ENCODE measurements around the gene SLC25A39. TPM values are rescaled to one million over a fixed set of nuclear protein-coding genes. Genes with fewer than 3 reads are reported as not detected.
"Not testable (repeated sequence)": the region's sequence is repeated elsewhere in the genome, so short reads cannot be mapped to it uniquely, and the experiment has no call there.

Gene SLC25A39
- total and polyA plus RNA-seq, 5 donors: 56.7 to 73.0 (median 68.2) TPM

DNA sequence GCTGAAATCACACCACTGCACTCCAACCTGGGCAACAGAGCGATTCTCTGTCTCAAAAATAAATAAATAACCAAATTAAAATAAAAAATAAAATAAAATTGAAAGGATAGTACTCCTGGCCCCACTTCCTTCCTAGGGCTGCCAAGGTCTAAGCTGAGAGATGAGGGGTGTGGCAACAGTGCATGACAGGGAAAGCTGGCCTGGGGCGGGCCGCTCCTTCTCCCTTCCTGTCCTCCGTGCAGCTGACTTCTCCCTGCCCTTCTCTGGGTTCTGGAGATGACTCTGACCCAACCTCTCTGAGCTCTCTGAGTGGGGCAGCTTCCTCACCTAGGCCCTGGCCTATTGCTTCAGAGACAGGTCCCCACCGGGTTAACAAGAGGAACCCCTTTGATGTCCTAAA lies 8.7 kb upstream of the SLC25A39 start:
- H3K27ac ChIP-seq (ENCODE audit: low read length): no peak overlapping the region
- H3K27me3 ChIP-seq (ENCODE audit: control insufficient read depth, insufficient read depth): no peaks in the 10 kb centered on the region
- no peak overlapping the region for H3K4me3 ChIP-seq (ENCODE audit: low read length)
- H3K4me1 ChIP-seq (ENCODE audit: control insufficient read depth, insufficient read depth, low read length): no peaks in the 10 kb centered on the region
- 60% methylated on average over 5 of the region's 5 CpGs for WGBS
- ATAC-seq: peak; percentile 44 to 56
- DNase-seq: peak in 1 of 3 donors; percentile 76
- intact Hi-C loops (cut with DNase I): loop anchor here in 1 of 4 donors (5.0 kb wide), 1 partner anchor 121 kb away; no protein-coding TSS in a partner anchor
- no peaks in the 10 kb centered on the region for H3K9me3 ChIP-seq (ENCODE audit: control insufficient read depth, low read length)

DNA sequence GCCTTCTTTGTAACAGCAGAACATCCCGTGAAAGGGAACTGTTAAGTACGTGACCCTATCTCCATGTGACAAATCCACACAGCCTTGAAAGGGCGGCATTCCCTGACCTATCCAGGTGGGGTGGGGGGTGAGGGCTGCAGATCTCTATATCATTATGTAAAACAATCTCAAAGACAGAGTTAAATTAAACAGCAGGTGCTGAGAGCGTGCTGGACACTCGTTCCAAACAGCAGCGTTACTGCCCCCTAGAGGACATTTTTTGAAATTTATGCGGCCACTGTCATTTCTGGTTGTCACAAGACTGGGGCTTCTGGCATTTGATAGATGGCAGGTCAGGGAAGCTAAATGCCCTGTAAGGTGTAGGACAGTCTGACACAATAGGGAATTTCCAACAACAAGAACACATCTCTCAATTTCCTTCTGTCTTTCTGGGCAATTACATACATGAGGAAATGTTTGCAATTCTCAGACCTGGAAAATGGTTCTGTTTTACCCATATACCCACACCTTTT lies 6.7 kb upstream of the SLC25A39 start:
- Histone ChIP-seq H3K9me3 (ENCODE audit: control insufficient read depth, low read length) (no peaks in the 10 kb centered on the region), H3K4me1 (ENCODE audit: control insufficient read depth, insufficient read depth, low read length) (no peaks in the 10 kb centered on the region), H3K27ac (ENCODE audit: low read length) (no peak overlapping the region), H3K27me3 (ENCODE audit: control insufficient read depth, insufficient read depth) (no peaks in the 10 kb centered on the region), H3K4me3 (ENCODE audit: low read length) (no peak overlapping the region)
- DNase-seq (peak in 2 of 3 donors; percentile 63 to 77), ATAC-seq (peak in 1 of 2 donors; percentile 9)
- WGBS: 0% methylated on average over 7 of the region's 7 CpGs
- intact Hi-C loops (cut with DNase I): loop anchor here in 1 of 4 donors (5.0 kb wide), 1 partner anchor 119 kb away; no protein-coding TSS in a partner anchor

DNA sequence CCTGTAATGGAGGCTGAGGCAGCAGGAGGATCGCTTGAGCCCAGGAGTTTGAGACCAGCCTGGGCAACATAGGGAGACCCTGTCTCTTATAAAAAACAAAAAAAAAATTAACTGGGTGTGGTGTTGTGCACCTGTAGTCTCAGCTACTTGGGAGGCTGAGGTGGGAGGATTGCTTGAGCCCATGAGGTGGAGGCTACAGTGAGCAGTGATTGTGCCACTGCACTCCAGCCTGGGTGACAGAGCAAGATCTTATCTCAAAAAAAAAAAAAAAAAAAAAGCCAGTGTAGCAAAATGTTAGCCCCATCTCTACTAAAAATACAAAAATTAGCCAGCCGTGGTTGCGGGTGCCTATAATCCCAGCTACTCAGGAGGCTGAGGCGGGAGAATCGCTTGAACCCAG lies 5.6 kb upstream of the SLC25A39 start:
- H3K27me3 ChIP-seq (ENCODE audit: control insufficient read depth, insufficient read depth); ATAC-seq; H3K27ac ChIP-seq (ENCODE audit: low read length); DNase-seq; H3K9me3 ChIP-seq (ENCODE audit: control insufficient read depth, low read length); H3K4me3 ChIP-seq (ENCODE audit: low read length); H3K4me1 ChIP-seq (ENCODE audit: control insufficient read depth, insufficient read depth, low read length): not testable (repeated sequence)
- WGBS: 91% methylated on average over 5 of the region's 5 CpGs
- intact Hi-C loops (cut with DNase I): loop anchor here in 1 of 4 donors (5.0 kb wide), 1 partner anchor 118 kb away; no protein-coding TSS in a partner anchor

DNA sequence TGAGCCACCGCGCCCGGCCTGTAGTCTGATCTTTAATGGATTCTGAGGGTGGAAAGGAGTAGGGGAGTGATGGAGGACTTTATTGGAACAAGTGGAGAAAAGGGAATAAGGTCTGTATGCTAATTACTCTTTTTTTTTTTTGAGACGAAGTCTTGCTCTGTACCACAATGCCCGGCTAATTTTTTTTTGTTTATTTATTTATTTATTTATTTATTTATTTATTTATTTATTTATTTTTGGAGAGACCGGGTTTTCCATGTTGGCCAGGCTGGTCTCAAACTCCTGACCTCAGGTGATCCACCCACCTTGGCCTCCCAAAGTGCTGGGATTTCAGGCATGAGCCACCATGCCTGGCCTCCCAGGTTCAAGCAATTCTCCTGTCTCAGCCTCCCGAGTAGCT lies 4.9 kb upstream of the SLC25A39 start:
- DNase-seq: peak in 1 of 3 donors; percentile 37
- ATAC-seq; H3K9me3 ChIP-seq (ENCODE audit: control insufficient read depth, low read length); H3K4me1 ChIP-seq (ENCODE audit: control insufficient read depth, insufficient read depth, low read length); H3K27ac ChIP-seq (ENCODE audit: low read length); H3K27me3 ChIP-seq (ENCODE audit: control insufficient read depth, insufficient read depth); H3K4me3 ChIP-seq (ENCODE audit: low read length): not testable (repeated sequence)
- intact Hi-C loops (cut with DNase I): loop anchor here in 1 of 4 donors (5.0 kb wide), 1 partner anchor 117 kb away; no protein-coding TSS in a partner anchor
- WGBS: 84% methylated on average over 7 of the region's 7 CpGs

DNA sequence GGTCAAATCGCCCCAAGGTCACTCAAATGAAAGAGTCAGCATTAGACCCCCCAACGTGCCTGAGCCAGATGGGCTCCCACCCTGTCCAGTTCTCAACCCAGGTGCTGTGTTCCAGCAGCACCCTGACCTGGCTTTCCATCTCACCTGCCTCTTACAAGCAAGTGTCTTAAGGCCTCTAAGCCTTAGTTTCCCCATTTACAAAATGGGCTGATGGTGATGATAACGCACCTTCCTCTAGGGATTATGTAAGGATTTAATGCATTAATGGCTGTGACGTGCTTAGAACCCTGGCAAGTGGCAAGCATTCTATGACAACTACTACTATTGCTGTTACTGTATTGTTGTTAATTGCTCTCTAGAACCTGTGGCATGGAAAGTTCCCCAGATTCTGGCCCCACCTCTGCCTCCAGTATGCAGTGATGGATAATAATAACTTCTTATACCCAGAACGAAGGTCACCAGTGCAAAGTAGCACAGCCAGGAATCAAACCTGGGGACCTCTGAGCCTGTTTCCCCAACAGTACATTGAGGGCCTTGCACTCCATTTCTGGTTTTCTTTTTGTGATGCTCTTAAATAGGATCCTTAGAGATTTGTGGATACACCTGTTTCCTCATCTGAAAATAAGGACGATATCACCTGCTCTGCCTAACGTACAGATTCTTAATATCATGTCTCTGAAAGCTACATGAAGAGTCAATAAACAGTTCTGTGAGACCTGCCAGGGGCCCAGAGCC lies 3.3 kb upstream of the SLC25A39 start:
- DNase-seq: no peak
- intact Hi-C loops (cut with DNase I): loop anchor here in 1 of 4 donors (5.0 kb wide), 1 partner anchor 116 kb away; no protein-coding TSS in a partner anchor
- ATAC-seq: no peak
- Histone ChIP-seq H3K27me3 (ENCODE audit: control insufficient read depth, insufficient read depth) (no peaks in the 10 kb centered on the region), H3K9me3 (ENCODE audit: control insufficient read depth, low read length) (no peaks in the 10 kb centered on the region), H3K4me3 (ENCODE audit: low read length) (no peak overlapping the region), H3K27ac (ENCODE audit: low read length) (no peak overlapping the region), H3K4me1 (ENCODE audit: control insufficient read depth, insufficient read depth, low read length) (no peaks in the 10 kb centered on the region)
- WGBS: 73% methylated on average over 7 of the region's 7 CpGs

DNA sequence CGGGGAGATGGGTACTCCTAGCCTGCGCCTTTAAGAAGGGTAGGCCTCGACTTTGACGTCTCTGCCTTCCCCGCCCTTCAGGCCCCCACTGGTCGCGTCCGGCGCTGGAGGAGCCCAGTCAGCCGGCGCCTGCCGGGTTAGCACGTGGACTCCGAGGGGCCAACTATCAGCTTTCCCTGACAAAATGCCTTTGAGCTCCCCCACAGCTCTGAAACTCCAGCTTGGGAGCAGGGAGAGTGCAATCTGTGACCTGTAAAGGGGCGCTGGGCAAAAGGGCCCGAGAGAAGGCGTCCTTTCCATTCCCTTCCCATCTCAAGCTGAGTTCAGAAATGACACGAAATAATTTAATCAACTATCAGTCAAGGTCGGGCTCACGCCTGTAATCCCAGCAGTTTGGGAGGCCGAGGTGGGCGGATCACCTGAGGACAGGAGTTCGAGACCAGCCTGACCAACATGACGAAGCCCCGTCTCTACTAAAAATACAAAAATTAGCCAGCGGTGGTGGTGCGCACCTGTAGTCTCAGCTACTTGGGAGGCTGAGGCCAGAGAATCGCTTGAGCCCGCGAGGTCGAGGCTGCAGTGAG lies 2.3 kb upstream of the SLC25A39 start:
- intact Hi-C loops (cut with DNase I): loop anchor here in 1 of 4 donors (5.0 kb wide), 1 partner anchor 115 kb away; no protein-coding TSS in a partner anchor
- Histone ChIP-seq H3K27ac (ENCODE audit: low read length) (peak overlapping the region; percentile 71), H3K4me1 (ENCODE audit: control insufficient read depth, insufficient read depth, low read length) (no peaks in the 10 kb centered on the region)

DNA sequence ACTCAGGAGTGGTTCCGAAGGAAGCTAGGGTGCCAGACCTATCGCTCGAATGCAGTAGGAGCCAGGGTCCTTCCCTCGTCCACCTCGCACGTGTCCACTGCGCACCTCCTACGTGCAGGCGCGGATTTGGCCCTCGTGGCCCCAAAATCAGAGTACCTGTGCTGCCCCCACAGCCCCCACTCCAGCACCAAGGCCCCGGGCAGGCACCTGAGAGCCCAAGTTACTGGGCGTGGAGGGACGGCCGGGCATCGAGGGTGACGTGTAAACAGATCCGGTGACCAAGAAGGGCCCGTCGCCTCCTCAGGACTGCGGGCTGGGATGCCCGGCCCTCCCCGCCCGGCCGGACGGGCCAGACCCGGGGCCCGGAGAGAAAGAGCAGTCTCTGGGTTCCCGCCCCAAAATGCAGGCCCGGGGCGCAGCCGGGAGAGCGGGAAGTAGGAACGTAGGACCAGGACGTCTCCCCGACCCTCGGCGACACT lies 492 bp downstream of the SLC25A39 start:
- DNase-seq: no peak
- Histone ChIP-seq H3K27ac (ENCODE audit: low read length) (peak overlapping the region; percentile 20), H3K9me3 (ENCODE audit: control insufficient read depth, low read length) (no peaks in the 10 kb centered on the region), H3K4me1 (ENCODE audit: control insufficient read depth, insufficient read depth, low read length) (no peaks in the 10 kb centered on the region), H3K4me3 (ENCODE audit: low read length) (peak overlapping the region; percentile 87), H3K27me3 (ENCODE audit: control insufficient read depth, insufficient read depth) (no peaks in the 10 kb centered on the region)
- peak in 1 of 2 donors; percentile 3 for ATAC-seq
- 1% methylated on average over 38 of the region's 38 CpGs for WGBS
- intact Hi-C loops (cut with DNase I): loop anchor here in 3 of 4 donors (2.0 to 5.0 kb wide), 3 partner anchors 102 to 113 kb away; no protein-coding TSS in a partner anchor

More for the DNA sequence above, 2.3 kb upstream of the SLC25A39 start:
- DNase-seq: peak; percentile 97 to 99 (median 98)
- peak; percentile 89 to 92 for ATAC-seq
- Histone ChIP-seq H3K4me3 (ENCODE audit: low read length) (peak overlapping the region; percentile 34), H3K27me3 (ENCODE audit: control insufficient read depth, insufficient read depth) (no peaks in the 10 kb centered on the region), H3K9me3 (ENCODE audit: control insufficient read depth, low read length) (no peaks in the 10 kb centered on the region)
- WGBS: 24% methylated on average over 31 of the region's 31 CpGs

DNA sequence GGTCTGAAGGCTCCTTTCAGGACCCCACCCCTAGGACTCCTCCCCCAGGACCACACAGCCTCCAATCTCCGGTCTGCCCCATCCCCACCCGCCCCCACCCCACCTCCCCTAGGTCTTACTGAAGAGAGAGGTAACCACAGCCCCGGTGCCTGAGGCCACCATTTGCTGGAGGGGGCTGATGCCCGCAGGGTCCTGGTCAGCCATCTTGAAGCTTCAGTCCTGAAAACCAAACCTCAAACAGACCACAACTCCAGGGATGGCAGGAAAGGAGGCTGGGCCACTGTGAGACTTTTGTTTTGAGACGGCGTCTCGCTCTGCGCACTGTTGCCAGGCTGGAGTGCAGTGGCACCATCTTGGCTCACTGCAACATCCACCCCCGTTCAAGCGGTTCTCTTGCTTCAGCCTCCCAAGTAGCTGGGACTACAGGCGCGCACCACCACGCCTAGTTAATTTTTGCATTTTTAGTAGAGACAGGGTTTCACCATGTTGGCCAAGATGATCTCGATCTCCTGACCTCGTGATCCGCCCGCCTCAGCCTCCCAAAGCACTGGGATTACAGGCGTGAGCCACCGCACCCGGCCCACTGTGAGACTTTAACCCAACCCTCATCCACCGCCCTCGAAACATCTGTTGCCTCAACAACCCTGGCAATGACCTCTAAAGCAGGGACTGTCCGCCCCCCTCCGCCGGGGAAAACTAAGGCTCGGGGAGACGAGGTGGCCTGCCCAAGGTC lies 1.1 kb downstream of the SLC25A39 start:
- DNase-seq: peak in 1 of 3 donors; percentile 36
- intact Hi-C loops (cut with DNase I): loop anchor here in 3 of 4 donors (2.0 to 5.0 kb wide), 3 partner anchors 101 to 113 kb away; no protein-coding TSS in a partner anchor

DNA sequence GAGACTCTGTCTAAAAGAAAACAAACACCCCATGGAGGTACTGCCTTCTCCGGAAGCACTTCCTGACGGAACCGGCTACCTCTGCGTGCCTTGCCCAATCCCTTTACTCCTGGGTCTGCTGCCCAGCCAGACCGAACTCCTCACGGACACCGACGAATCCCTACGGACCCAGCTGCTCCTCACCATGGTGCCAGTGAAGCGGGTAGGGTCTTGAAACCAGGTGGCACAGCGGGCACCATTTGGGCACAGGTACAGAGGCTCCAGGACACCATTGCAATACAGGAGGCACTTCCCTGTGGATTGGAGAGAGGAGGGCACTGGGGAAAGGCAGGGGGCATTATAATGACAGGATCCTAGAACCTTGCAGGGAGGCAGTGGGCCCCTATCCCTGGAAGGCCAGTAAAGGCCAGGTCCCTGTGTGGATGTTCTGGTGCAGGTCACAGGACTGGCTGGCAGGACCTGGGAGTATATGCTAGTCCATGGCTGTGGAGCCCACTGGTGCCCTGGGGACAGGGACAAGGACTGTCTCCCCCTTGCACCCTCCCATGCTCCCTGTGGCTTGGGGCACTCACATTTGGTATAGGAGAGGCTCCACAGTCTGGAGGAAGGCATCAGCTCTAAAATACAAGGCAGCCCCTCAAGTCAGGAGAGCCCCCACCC lies 2.3 kb downstream of the SLC25A39 start:
- peak in 1 of 3 donors; percentile 28 for DNase-seq

More for the DNA sequence above, 1.1 kb downstream of the SLC25A39 start:
- Histone ChIP-seq H3K27ac (ENCODE audit: low read length) (no peak overlapping the region), H3K4me1 (ENCODE audit: control insufficient read depth, insufficient read depth, low read length) (no peaks in the 10 kb centered on the region), H3K4me3 (ENCODE audit: low read length) (peak overlapping the region; percentile 87), H3K27me3 (ENCODE audit: control insufficient read depth, insufficient read depth) (no peaks in the 10 kb centered on the region), H3K9me3 (ENCODE audit: control insufficient read depth, low read length) (no peaks in the 10 kb centered on the region)
- 60% methylated on average over 27 of the region's 27 CpGs for WGBS
- ATAC-seq: no peak

More for the DNA sequence above, 2.3 kb downstream of the SLC25A39 start:
- intact Hi-C loops (cut with DNase I): loop anchor here in 1 of 4 donors (5.0 kb wide), 1 partner anchor 100 kb away; no protein-coding TSS in a partner anchor
- ATAC-seq: no peak
- H3K27ac ChIP-seq (ENCODE audit: low read length): no peak overlapping the region
- no peaks in the 10 kb centered on the region for H3K4me1 ChIP-seq (ENCODE audit: control insufficient read depth, insufficient read depth, low read length)
- H3K9me3 ChIP-seq (ENCODE audit: control insufficient read depth, low read length): no peaks in the 10 kb centered on the region
- no peak overlapping the region for H3K4me3 ChIP-seq (ENCODE audit: low read length)
- WGBS: 89% methylated on average over 11 of the region's 11 CpGs
- H3K27me3 ChIP-seq (ENCODE audit: control insufficient read depth, insufficient read depth): no peaks in the 10 kb centered on the region
